Suprapubic skin (tissue), 4 donors: Measurements from ENCODE around the gene MLX. TPM values are rescaled to one million over a fixed set of nuclear protein-coding genes. Genes with fewer than 3 reads are reported as not detected.

Experiments used
- DNase-seq, 2 donors: peaks; one replicate each; pipeline ENCODE4 v3.0.0-alpha.2; 2019; ENCODE audit warnings: low spot score in 2 of 2
- H3K27ac ChIP-seq: fragments of 200-600 bp; sonication (generic); one replicate; pipeline ENCODE4 v1.5.1; 2019
- H3K27me3 ChIP-seq: fragments of 200-600 bp; sonication (generic); one replicate; pipeline ENCODE4 v1.5.1; 2019
- H3K36me3 ChIP-seq: fragments of 200-600 bp; sonication (generic); one replicate; pipeline ENCODE4 v1.5.1; 2019
- H3K4me1 ChIP-seq: fragments of 200-600 bp; sonication (generic); one replicate; pipeline ENCODE4 v1.5.1; 2019
- H3K4me3 ChIP-seq: fragments of 200-600 bp; sonication (generic); one replicate; pipeline ENCODE4 v1.5.1; 2019; ENCODE audit warnings: mild to moderate bottlenecking
- H3K9me3 ChIP-seq: fragments of 200-600 bp; sonication (generic); one replicate; pipeline ENCODE4 v1.5.1; 2019
- CTCF ChIP-seq, 2 donors: fragments of 200-600 bp in 1 of 2; fragments of 450-650 bp in 1 of 2; sonication (generic) in 1 of 2; IDR thresholded peaks; one replicate each; pipeline ENCODE4 v1.5.1; 2016 to 2019; ENCODE audit warnings: antibody characterized with exemption in 2 of 2, mild to moderate bottlenecking in 1 of 2, moderate library complexity in 1 of 2
- EP300 ChIP-seq: sonication (generic); formaldehyde crosslinking; IDR thresholded peaks from one replicate; pipeline ENCODE4 v1.6.1; 2017; ENCODE audit warnings: antibody characterized with exemption
- POLR2A ChIP-seq, 2 donors: fragments of 450-650 bp; IDR thresholded peaks; one replicate each; pipeline ENCODE4 v1.6.1; 2017; ENCODE audit warnings: antibody characterized with exemption in 2 of 2, mild to moderate bottlenecking in 2 of 2, moderate library complexity in 2 of 2
- POLR2AphosphoS5 ChIP-seq, 3 donors: sonication (generic); formaldehyde crosslinking; IDR thresholded peaks; one replicate each; pipeline ENCODE4 v1.6.1; 2017; ENCODE audit warnings: antibody characterized with exemption in 3 of 3
- WGBS: methylation state at CpG from one replicate; pipeline ENCODE4 v1.1.5; 2018; 5-methylcytosine and 5-hydroxymethylcytosine counted together
- total RNA-seq, 4 donors: library from RNA; depleted of rRNA; stranded (reverse); fragments of >200 nt; gene quantifications; one replicate each; pipeline ENCODE4 v1.1.0, GENCODE V29; 2016

MLX gene
- total RNA-seq, 4 donors from 2014 or later = 34.7 to 62.5 (median 44.3) TPM

- H3K9me3 ChIP-seq = no peaks in the 10 kb centered on the region
- peaks cover 59% of the 10 kb centered on the region for H3K36me3 ChIP-seq
- no peaks in the 10 kb centered on the region for H3K27me3 ChIP-seq
- H3K27ac ChIP-seq = no peak overlapping the region
- 82% methylated on average over 3 of the region's 3 CpGs for WGBS
- H3K4me3 ChIP-seq = no peak overlapping the region
- DNase-seq = no peak
- H3K4me1 ChIP-seq = peaks cover 20% of the 10 kb centered on the region
- TF ChIP-seq POLR2AphosphoS5 (IDR thresholded peaks at IDR 0.05) = no peak
- TF ChIP-seq CTCF (IDR thresholded peaks at IDR 0.05) = no peak
- no peak for TF ChIP-seq EP300
- TF ChIP-seq POLR2A (IDR thresholded peaks at IDR 0.05) = no peak
Measured at GRCh38 chr17:42574463-42574862, 7.6 kb downstream of the MLX start.

- 6% methylated on average over 16 of the region's 18 CpGs for WGBS
- Histone ChIP-seq H3K4me3 (peak overlapping the region; percentile 61), H3K27ac (peak overlapping the region; percentile 81), H3K27me3 (no peaks in the 10 kb centered on the region), H3K4me1 (peaks cover 17% of the 10 kb centered on the region), H3K36me3 (peaks cover 57% of the 10 kb centered on the region), H3K9me3 (no peaks in the 10 kb centered on the region)
- no peak for DNase-seq
- no peak for TF ChIP-seq EP300
- no peak for TF ChIP-seq POLR2A (IDR thresholded peaks at IDR 0.05)
- no peak for TF ChIP-seq POLR2AphosphoS5 (IDR thresholded peaks at IDR 0.05)
- no peak for TF ChIP-seq CTCF (IDR thresholded peaks at IDR 0.05)
Measured at GRCh38 chr17:42577140-42577531, 10.2 kb downstream of the MLX start.

- 0% methylated on average over 32 of the region's 52 CpGs for WGBS
- Histone ChIP-seq H3K4me3 (peak within 1 kb of the TSS; percentile 61), H3K4me1 (peaks cover 17% of the 10 kb centered on the region), H3K36me3 (peaks cover 57% of the 10 kb centered on the region), H3K9me3 (no peaks in the 10 kb centered on the region), H3K27me3 (no peaks in the 10 kb centered on the region), H3K27ac (peak within 1 kb of the TSS; percentile 81)
- DNase-seq = peak; percentile 98 to 99
- TF ChIP-seq POLR2AphosphoS5 (IDR thresholded peaks at IDR 0.05) (peak in 2 of 3 donors; percentile 78 to 82), POLR2A (IDR thresholded peaks at IDR 0.05) (no peak), EP300 (no peak), CTCF (IDR thresholded peaks at IDR 0.05) (peak in 1 of 2 donors; percentile 29)
Measured at GRCh38 chr17:42577532-42578281, 10.8 kb downstream of the MLX start, which contains the start of gene PSMC3IP. PSMC3IP (minus strand) TSS chr17:42577729; CDS start chr17:42577686, 43 bp downstream.

- H3K4me1 ChIP-seq = peaks cover 17% of the 10 kb centered on the region
- H3K36me3 ChIP-seq = peaks cover 57% of the 10 kb centered on the region
- no peaks in the 10 kb centered on the region for H3K9me3 ChIP-seq
- no peaks in the 10 kb centered on the region for H3K27me3 ChIP-seq
- peak; percentile 72 to 77 for TF ChIP-seq CTCF (IDR thresholded peaks at IDR 0.05)
- no peak for TF ChIP-seq EP300
- peak overlapping the region; percentile 61 for H3K4me3 ChIP-seq
- H3K27ac ChIP-seq = peak overlapping the region; percentile 81
- under 1% methylated on average over 20 of the region's 20 CpGs for WGBS
- peak; percentile 81 to 85 for DNase-seq
Measured at GRCh38 chr17:42578282-42578869, 11.5 kb downstream of the MLX start.

- Histone ChIP-seq H3K27me3 (no peaks in the 10 kb centered on the region), H3K4me3 (no peak overlapping the region), H3K27ac (no peak overlapping the region), H3K36me3 (peaks cover 57% of the 10 kb centered on the region), H3K4me1 (peaks cover 20% of the 10 kb centered on the region), H3K9me3 (no peaks in the 10 kb centered on the region)
- DNase-seq = no peak
- TF ChIP-seq EP300 = no peak
- no peak for TF ChIP-seq POLR2AphosphoS5 (IDR thresholded peaks at IDR 0.05)
- no peak for TF ChIP-seq POLR2A (IDR thresholded peaks at IDR 0.05)
- TF ChIP-seq CTCF (IDR thresholded peaks at IDR 0.05) = no peak
- 48% methylated on average over 2 of the region's 2 CpGs for WGBS
Measured at GRCh38 chr17:42579794-42580551, 13.1 kb downstream of the MLX start.
